ENCODE data around the gene INKA2.

- TF ChIP-seq POLR2A (IDR thresholded peaks at IDR 0.05): no peak
- TF ChIP-seq CTCF (IDR thresholded peaks at IDR 0.05): no peak
- TF ChIP-seq EP300 (IDR thresholded peaks at IDR 0.05): no peak
Observed at GRCh38 chr1:111716333-111716732, 22.9 kb downstream of the INKA2 start.
